Measurements from ENCODE around the gene ALDH1B1.

The ALDH1B1 gene

GRCh38 chr9:38442473-38443096, 50.1 kb downstream of the ALDH1B1 start:
- DNase-seq = no peak

- no peak for DNase-seq
These were observed 50.7 kb downstream of the ALDH1B1 start for GRCh38 chr9:38443181-38443580.

GRCh38 chr9:38443597-38443996, 51.1 kb downstream of the ALDH1B1 start:
- DNase-seq = no peak

- no peak for DNase-seq
These were observed 52.9 kb downstream of the ALDH1B1 start for GRCh38 chr9:38445154-38446043.

GRCh38 chr9:38447703-38448102, 55.2 kb downstream of the ALDH1B1 start:
- no peak for DNase-seq

Data from COR-L47 (cell line).